T follicular helper cell (primary cell): ENCODE data around the gene PDYN.
"Not testable (repeated sequence)": the region's sequence is repeated elsewhere in the genome, so short reads cannot be mapped to it uniquely, and the experiment has no call there.

Experiments
- DNase-seq: peaks from one replicate; pipeline ENCODE4 v3.0.0-alpha.2; 2020; ENCODE audit warnings: low read depth
- total RNA-seq, 2 experiments: gene quantifications; one replicate each; lab custom pipeline; 2026; lab: John Stamatoyannopoulos, UW

PDYN gene
- total RNA-seq, result 0 reads per million in 2 experiments

- DNase-seq, result no peak
Observed at GRCh38 chr20:1993986-1994385, at the start of gene PDYN. PDYN (minus strand) TSS chr20:1994058; CDS start chr20:1983084, 10,974 bp downstream.

GRCh38 chr20:2042400-2042799 lies 48.5 kb upstream of the PDYN start:
- no peak for DNase-seq

- DNase-seq, result no peak
Observed at GRCh38 chr20:2038161-2038560, 44.3 kb upstream of the PDYN start.

GRCh38 chr20:2037296-2037914 lies 43.5 kb upstream of the PDYN start:
- no peak for DNase-seq

GRCh38 chr20:2036357-2036756 lies 42.5 kb upstream of the PDYN start:
- DNase-seq, result not testable (repeated sequence)

- no peak for DNase-seq
Observed at GRCh38 chr20:2032168-2032567, 38.3 kb upstream of the PDYN start.

- no peak for DNase-seq
Observed at GRCh38 chr20:2026514-2026913, 32.7 kb upstream of the PDYN start.

- no peak for DNase-seq
Observed at GRCh38 chr20:2026004-2026403, 32.1 kb upstream of the PDYN start.

GRCh38 chr20:2023151-2023550 lies 29.3 kb upstream of the PDYN start:
- DNase-seq, result no peak

GRCh38 chr20:2022163-2022562 lies 28.3 kb upstream of the PDYN start:
- no peak for DNase-seq

- no peak for DNase-seq
Observed at GRCh38 chr20:2010533-2010932, 16.7 kb upstream of the PDYN start.

GRCh38 chr20:2006452-2007361 lies 12.8 kb upstream of the PDYN start:
- no peak for DNase-seq

- DNase-seq, result peak; percentile 38
Observed at GRCh38 chr20:2005831-2006426, 12.1 kb upstream of the PDYN start.

GRCh38 chr20:2005359-2005758 lies 11.5 kb upstream of the PDYN start:
- DNase-seq, result no peak

GRCh38 chr20:2004171-2004570 lies 10.3 kb upstream of the PDYN start:
- no peak for DNase-seq

- DNase-seq, result no peak
Observed at GRCh38 chr20:2002365-2002764, 8.5 kb upstream of the PDYN start.

GRCh38 chr20:2001119-2001518 lies 7.3 kb upstream of the PDYN start:
- no peak for DNase-seq

- DNase-seq, result no peak
Observed at GRCh38 chr20:2000285-2000684, 6.4 kb upstream of the PDYN start.

- no peak for DNase-seq
Observed at GRCh38 chr20:1998715-1999114, 4.9 kb upstream of the PDYN start.

- DNase-seq, result no peak
Observed at GRCh38 chr20:1998193-1998520, 4.3 kb upstream of the PDYN start.

- DNase-seq, result no peak
Observed at GRCh38 chr20:1997483-1998192, 3.8 kb upstream of the PDYN start.

GRCh38 chr20:1995531-1996310 lies 1.9 kb upstream of the PDYN start:
- DNase-seq, result no peak
